ENCODE data around the gene OTOS. TPM values are rescaled to one million over a fixed set of nuclear protein-coding genes. Genes with fewer than 3 reads are reported as not detected.

OTOS gene
- total RNA-seq, 1 donor from 2014 or later = not detected

GRCh38 chr2:240163844-240164574 lies 23.6 kb upstream of the OTOS start:
- TF ChIP-seq CTCF (IDR thresholded peaks at IDR 0.05) = no peak
- H3K4me3 ChIP-seq = no peak overlapping the region
- H3K27ac ChIP-seq = no peak overlapping the region
- intact Hi-C loops (cut with DNase I) = no loop called here
- no peaks in the 10 kb centered on the region for H3K36me3 ChIP-seq
- H3K27me3 ChIP-seq = no peaks in the 10 kb centered on the region
- DNase-seq (ENCODE audit: low spot score in 2 of 2) = no peak
- no peaks in the 10 kb centered on the region for H3K4me1 ChIP-seq
- H3K9me3 ChIP-seq = no peaks in the 10 kb centered on the region

- Histone ChIP-seq H3K4me3 (no peak overlapping the region), H3K4me1 (no peaks in the 10 kb centered on the region), H3K27me3 (no peaks in the 10 kb centered on the region), H3K36me3 (no peaks in the 10 kb centered on the region), H3K9me3 (no peaks in the 10 kb centered on the region), H3K27ac (no peak overlapping the region)
- intact Hi-C loops (cut with DNase I) = no loop called here
- DNase-seq (ENCODE audit: low spot score in 2 of 2) = no peak
- no peak for TF ChIP-seq CTCF (IDR thresholded peaks at IDR 0.05)
These were observed 22.7 kb upstream of the OTOS start for GRCh38 chr2:240162939-240163714.

GRCh38 chr2:240162531-240162930 lies 22.1 kb upstream of the OTOS start:
- no peaks in the 10 kb centered on the region for H3K4me1 ChIP-seq
- DNase-seq (ENCODE audit: low spot score in 2 of 2) = no peak
- intact Hi-C loops (cut with DNase I) = no loop called here
- no peak for TF ChIP-seq CTCF (IDR thresholded peaks at IDR 0.05)
- no peak overlapping the region for H3K27ac ChIP-seq
- no peaks in the 10 kb centered on the region for H3K9me3 ChIP-seq
- H3K36me3 ChIP-seq = no peaks in the 10 kb centered on the region
- no peaks in the 10 kb centered on the region for H3K27me3 ChIP-seq
- no peak overlapping the region for H3K4me3 ChIP-seq

GRCh38 chr2:240162032-240162431 lies 21.6 kb upstream of the OTOS start:
- intact Hi-C loops (cut with DNase I) = no loop called here

GRCh38 chr2:240161087-240161750 lies 20.8 kb upstream of the OTOS start:
- no peaks in the 10 kb centered on the region for H3K36me3 ChIP-seq
- no peak for DNase-seq (ENCODE audit: low spot score in 2 of 2)
- no peak overlapping the region for H3K4me3 ChIP-seq
- H3K27me3 ChIP-seq = no peaks in the 10 kb centered on the region
- intact Hi-C loops (cut with DNase I) = no loop called here
- no peaks in the 10 kb centered on the region for H3K4me1 ChIP-seq
- no peak for TF ChIP-seq CTCF (IDR thresholded peaks at IDR 0.05)
- no peaks in the 10 kb centered on the region for H3K9me3 ChIP-seq
- no peak overlapping the region for H3K27ac ChIP-seq

More at GRCh38 chr2:240162032-240162431, 21.6 kb upstream of the OTOS start:
- no peak overlapping the region for H3K4me3 ChIP-seq
- no peaks in the 10 kb centered on the region for H3K27me3 ChIP-seq
- no peak for TF ChIP-seq CTCF (IDR thresholded peaks at IDR 0.05)
- H3K4me1 ChIP-seq = no peaks in the 10 kb centered on the region
- no peak overlapping the region for H3K27ac ChIP-seq
- no peak for DNase-seq (ENCODE audit: low spot score in 2 of 2)
- H3K36me3 ChIP-seq = no peaks in the 10 kb centered on the region
- no peaks in the 10 kb centered on the region for H3K9me3 ChIP-seq
